PC-9 (cell line): Measurements from ENCODE around the gene PGA4. TPM values are rescaled to one million over a fixed set of nuclear protein-coding genes. Genes with fewer than 3 reads are reported as not detected.
"Not testable (repeated sequence)": the region's sequence is repeated elsewhere in the genome, so short reads cannot be mapped to it uniquely, and the experiment has no call there.

ENCODE experiments used
- BruUV-seq: library from RNA; stranded (reverse); fragments of 400-500 nt; replicated peaks from 2 replicates; lab custom pipeline; 2021; lab: Mats Ljungman, UMichigan
- CTCF ChIA-PET: fragments of 300-600 bp; sonication (Branson Sonifier 250); formaldehyde crosslinking; loops from one replicate; lab custom pipeline; 2022; ENCODE audit warnings: antibody characterized with exemption; lab: Charles Lee
- POLR2A ChIA-PET: fragments of 300-600 bp; sonication (Branson Sonifier 250); formaldehyde crosslinking; loops from one replicate; lab custom pipeline; 2022; ENCODE audit warnings: antibody characterized with exemption; ENCODE audit not compliant: unreplicated experiment; lab: Charles Lee
- DNase-seq, 2 experiments: peaks; one replicate each; pipeline versions ENCODE4 v3.0.0 to v3.0.0-alpha.2; 2015 to 2022; ENCODE audit warnings: mixed read lengths in 1 of 2
- H2AFZ ChIP-seq: fragments of 200-600 bp; sonication (generic); 2 replicates; pipeline ENCODE4 v1.8.1; 2017; ENCODE audit warnings: antibody characterized with exemption
- H3F3A ChIP-seq: fragments of 200-600 bp; sonication (generic); 2 replicates; pipeline ENCODE4 v1.8.1; 2017; ENCODE audit warnings: antibody characterized with exemption, mild to moderate bottlenecking, low read depth; ENCODE audit not compliant: insufficient read depth
- H3K27ac ChIP-seq: fragments of 200-600 bp; sonication (generic); 2 replicates; pipeline ENCODE4 v1.6.1; 2016; ENCODE audit warnings: mixed run types
- H3K27me3 ChIP-seq: fragments of 200-600 bp; sonication (generic); 2 replicates; pipeline ENCODE4 v1.6.1; 2016; ENCODE audit warnings: low read depth, mixed run types; ENCODE audit not compliant: insufficient read depth
- H3K36me3 ChIP-seq: fragments of 200-600 bp; sonication (generic); 2 replicates; pipeline ENCODE4 v1.6.1; 2016; ENCODE audit warnings: low read depth, mixed run types
- H3K4me1 ChIP-seq: fragments of 200-600 bp; sonication (generic); replicated peaks from 2 replicates; pipeline ENCODE4 v1.6.1; 2016; ENCODE audit warnings: mixed run types; ENCODE audit not compliant: insufficient read depth
- H3K4me2 ChIP-seq: fragments of 200-600 bp; sonication (generic); 2 replicates; pipeline ENCODE4 v1.6.1; 2017; ENCODE audit warnings: mixed run types
- H3K4me3 ChIP-seq: fragments of 200-600 bp; sonication (generic); 2 replicates; pipeline ENCODE4 v1.6.1; 2016; ENCODE audit warnings: mixed run types
- H3K79me2 ChIP-seq: fragments of 200-600 bp; sonication (generic); 2 replicates; pipeline ENCODE4 v1.6.1; 2017; ENCODE audit warnings: low read depth, mixed run types
- H3K9me2 ChIP-seq: fragments of 200-600 bp; sonication (generic); 2 replicates; pipeline ENCODE4 v1.8.1; 2017; ENCODE audit warnings: mild to moderate bottlenecking; ENCODE audit not compliant: insufficient read depth
- H3K9me3 ChIP-seq: fragments of 200-600 bp; sonication (generic); 2 replicates; pipeline ENCODE4 v1.8.1; 2016; ENCODE audit warnings: low read depth; ENCODE audit not compliant: insufficient read depth
- H4K20me1 ChIP-seq: fragments of 200-600 bp; sonication (generic); 2 replicates; pipeline ENCODE4 v1.8.1; 2017; ENCODE audit not compliant: insufficient read depth
- CTCF ChIP-seq: fragments of 200-600 bp; sonication (generic); conservative IDR thresholded peaks from 2 replicates; pipeline ENCODE4 v1.6.1; 2017; ENCODE audit warnings: mixed run types, antibody characterized with exemption, mild to moderate bottlenecking, moderate library complexity
- EZH2 ChIP-seq: fragments of 200-600 bp; sonication (generic); IDR thresholded peaks from 2 replicates; pipeline ENCODE4 v1.8.0; 2017; ENCODE audit warnings: antibody characterized with exemption, low read depth
- intact Hi-C: fragments of 100-400 bp; cut with micrococcal nuclease; formaldehyde crosslinking; loops from one replicate; pipeline ENCODE4 v1.10.0; 2022; ENCODE audit not compliant: unreplicated experiment
- total RNA-seq: library from RNA; stranded (reverse); gene quantifications from 2 replicates; pipeline ENCODE4 v1.2.3, GENCODE V29; 2021

PGA4 gene
- total RNA-seq, 1 experiment from 2014 or later, result not detected

GRCh38 chr11:61201476-61201875 is 20.7 kb upstream of the PGA4 start:
- intact Hi-C loops, result no loop called here
- H3K79me2 ChIP-seq, result no peaks in the 10 kb centered on the region
- no peaks in the 10 kb centered on the region for H3K4me1 ChIP-seq
- no TSS peak for BruUV-seq
- peaks cover 79% of the 10 kb centered on the region for H3K27me3 ChIP-seq
- H3K9me3 ChIP-seq, result no peaks in the 10 kb centered on the region
- ChIA-PET CTCF (interaction anchor here (0.6 kb wide), 1 partner anchor 425 kb away, joined by 3 read pairs; no protein-coding TSS in a partner anchor), POLR2A (interaction anchor here (0.6 kb wide), 1 partner anchor 106 kb away, joined by 7 read pairs; no protein-coding TSS in a partner anchor)
- no peak overlapping the region for H3K4me3 ChIP-seq
- no peaks in the 10 kb centered on the region for H3K9me2 ChIP-seq
- no peaks in the 10 kb centered on the region for H3K36me3 ChIP-seq
- no peak for TF ChIP-seq EZH2
- no peak for TF ChIP-seq CTCF
- H3K4me2 ChIP-seq, result no peak overlapping the region
- no peaks in the 10 kb centered on the region for H3F3A ChIP-seq
- DNase-seq, result peak in 1 of 2 experiments; percentile 24
- H4K20me1 ChIP-seq, result no peaks in the 10 kb centered on the region
- no peak overlapping the region for H2AFZ ChIP-seq
- no peak overlapping the region for H3K27ac ChIP-seq

GRCh38 chr11:61202950-61203746 is 19.0 kb upstream of the PGA4 start, which contains the start of gene PGA3:
Gene PGA3, plus strand, starts transcription at chr11:61203515. Its CDS starts 50 bp downstream, at chr11:61203565.
- H2AFZ ChIP-seq, POLR2A ChIA-PET, H3K27ac ChIP-seq, H3K4me2 ChIP-seq, BruUV-seq, intact Hi-C loops, H3K36me3 ChIP-seq, H3K4me3 ChIP-seq, H3F3A ChIP-seq, H3K9me3 ChIP-seq, CTCF ChIA-PET, H3K79me2 ChIP-seq, H4K20me1 ChIP-seq, H3K9me2 ChIP-seq, H3K4me1 ChIP-seq: not testable (repeated sequence)
- peak in 1 of 2 experiments; percentile 13 for DNase-seq
- peaks cover 63% of the 10 kb centered on the region for H3K27me3 ChIP-seq

DNA sequence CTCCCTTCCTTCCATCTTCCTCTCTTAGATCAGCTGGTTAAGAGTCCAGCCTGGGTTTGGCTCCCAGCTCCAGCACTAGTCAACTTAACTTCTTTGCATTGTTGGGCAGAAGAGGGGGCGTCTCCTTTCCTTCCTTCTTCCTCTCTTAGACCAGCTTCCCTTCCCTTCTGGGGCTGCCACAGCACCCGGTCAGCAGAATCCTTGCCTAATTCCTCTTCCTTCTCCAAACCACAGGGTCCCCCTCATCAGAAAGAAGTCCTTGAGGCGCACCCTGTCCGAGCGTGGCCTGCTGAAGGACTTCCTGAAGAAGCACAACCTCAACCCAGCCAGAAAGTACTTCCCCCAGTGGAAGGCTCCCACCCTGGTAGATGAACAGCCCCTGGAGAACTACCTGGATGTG is 18.3 kb upstream of the PGA4 start:
- H4K20me1 ChIP-seq, CTCF ChIA-PET, H3K4me3 ChIP-seq, H3F3A ChIP-seq, H3K79me2 ChIP-seq, H3K9me3 ChIP-seq, BruUV-seq, H3K9me2 ChIP-seq, H3K36me3 ChIP-seq, H3K27ac ChIP-seq, H2AFZ ChIP-seq, H3K4me2 ChIP-seq, H3K4me1 ChIP-seq, DNase-seq, POLR2A ChIA-PET, intact Hi-C loops: not testable (repeated sequence)
- peaks cover 55% of the 10 kb centered on the region for H3K27me3 ChIP-seq

GRCh38 chr11:61204502-61205059 is 17.6 kb upstream of the PGA4 start:
- H3F3A ChIP-seq, DNase-seq, H2AFZ ChIP-seq, CTCF ChIA-PET, H3K27ac ChIP-seq, POLR2A ChIA-PET, BruUV-seq, H3K36me3 ChIP-seq, H3K9me2 ChIP-seq, H3K4me3 ChIP-seq, H3K79me2 ChIP-seq, H3K4me1 ChIP-seq, intact Hi-C loops, H3K9me3 ChIP-seq, H3K4me2 ChIP-seq, H4K20me1 ChIP-seq: not testable (repeated sequence)
- peaks cover 48% of the 10 kb centered on the region for H3K27me3 ChIP-seq

DNA sequence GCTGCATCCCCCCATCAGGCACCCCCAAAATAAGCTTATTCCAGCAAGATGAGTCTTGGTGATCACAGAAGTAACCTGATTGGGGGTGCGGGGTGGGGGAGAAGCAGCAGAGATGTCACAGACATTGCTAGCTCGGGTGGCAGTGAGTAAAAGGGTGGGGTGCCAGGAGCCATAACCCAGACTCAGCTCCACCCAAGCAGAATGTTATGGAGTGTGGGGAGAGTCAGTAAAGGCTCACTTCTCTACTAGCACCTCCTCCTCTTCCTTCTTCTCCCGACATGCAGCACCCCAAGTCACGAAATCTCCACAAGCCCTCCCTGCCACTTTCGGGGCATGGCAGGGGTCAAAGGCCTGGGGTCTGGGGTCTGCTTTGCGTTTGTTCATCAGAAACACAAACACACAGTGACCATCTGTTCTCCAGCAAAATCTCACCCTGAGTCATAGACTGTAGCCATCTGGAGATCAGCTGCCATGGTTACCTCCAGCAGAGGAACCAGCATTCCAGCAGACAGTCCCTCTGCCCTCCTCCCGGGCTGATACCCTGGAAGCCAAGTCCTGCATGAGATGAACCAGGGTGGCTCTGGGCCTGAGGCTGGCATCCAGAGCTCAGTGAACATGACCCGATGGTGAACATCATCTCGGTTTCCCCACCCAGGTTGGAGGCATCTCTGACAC is 14.4 kb upstream of the PGA4 start:
- H3K4me2 ChIP-seq, H3K9me3 ChIP-seq, H3K79me2 ChIP-seq, BruUV-seq, H3K36me3 ChIP-seq, H3K4me1 ChIP-seq, DNase-seq, H3F3A ChIP-seq, intact Hi-C loops, H3K27ac ChIP-seq, POLR2A ChIA-PET, H3K4me3 ChIP-seq, H4K20me1 ChIP-seq, CTCF ChIA-PET, H3K9me2 ChIP-seq, H2AFZ ChIP-seq: not testable (repeated sequence)
- peaks cover 26% of the 10 kb centered on the region for H3K27me3 ChIP-seq

- intact Hi-C loops, CTCF ChIA-PET, H3K9me2 ChIP-seq, H3K4me2 ChIP-seq, H3K4me1 ChIP-seq, H3K79me2 ChIP-seq, H4K20me1 ChIP-seq, H3K4me3 ChIP-seq, DNase-seq, H3K27me3 ChIP-seq, BruUV-seq, H2AFZ ChIP-seq, H3K36me3 ChIP-seq, H3F3A ChIP-seq, POLR2A ChIA-PET, H3K9me3 ChIP-seq, H3K27ac ChIP-seq: not testable (repeated sequence)
Measured at GRCh38 chr11:61210629-61211028, 11.5 kb upstream of the PGA4 start.
